Breast epithelium (tissue), 4 donors: ENCODE measurements around the gene CNTNAP5. TPM values are rescaled to one million over a fixed set of nuclear protein-coding genes. Genes with fewer than 3 reads are reported as not detected.

Experiments
- DNase-seq, 2 donors: peaks; one replicate each; pipeline ENCODE4 v3.0.0-alpha.2; 2019; ENCODE audit warnings: low spot score in 2 of 2
- H3K27ac ChIP-seq, 2 donors: fragments of 200-600 bp; sonication (generic) in 1 of 2; one replicate each; pipeline ENCODE4 v1.5.1; 2016 to 2019; ENCODE audit warnings: mild to moderate bottlenecking in 1 of 2
- H3K27me3 ChIP-seq, 2 donors: fragments of 200-600 bp; sonication (generic) in 1 of 2; one replicate each; pipeline versions ENCODE4 v1.5.1 to v1.6.0; 2017 to 2019; ENCODE audit warnings: control low read depth in 1 of 2, mild to moderate bottlenecking in 1 of 2
- H3K36me3 ChIP-seq: fragments of 200-600 bp; one replicate; pipeline ENCODE4 v1.5.1; 2019
- H3K4me1 ChIP-seq, 2 donors: fragments of 200-600 bp; sonication (generic); one replicate each; pipeline ENCODE4 v1.5.1; 2016 to 2019; ENCODE audit warnings: control low read depth in 1 of 2
- H3K4me3 ChIP-seq, 3 donors: fragments of 200-600 bp; sonication (generic); 1 replicate in 2 of 3; 2 replicates in 1 of 3; pipeline ENCODE4 v1.5.1; 2016 to 2019; ENCODE audit warnings: mild to moderate bottlenecking in 3 of 3, moderate library complexity in 2 of 3
- H3K9me3 ChIP-seq, 2 donors: fragments of 200-600 bp; sonication (generic) in 1 of 2; one replicate each; pipeline ENCODE4 v1.5.1; 2016 to 2019; ENCODE audit warnings: control low read depth in 1 of 2
- CTCF ChIP-seq, 3 donors: fragments of 450-650 bp; IDR thresholded peaks; one replicate each; pipeline ENCODE4 v1.5.1; 2016 to 2017; ENCODE audit warnings: antibody characterized with exemption in 3 of 3, mild to moderate bottlenecking in 3 of 3, moderate library complexity in 3 of 3
- POLR2A ChIP-seq: fragments of 450-650 bp; IDR thresholded peaks from one replicate; pipeline ENCODE4 v1.6.1; 2016; ENCODE audit warnings: antibody characterized with exemption, mild to moderate bottlenecking, moderate library complexity
- POLR2AphosphoS5 ChIP-seq, 3 donors: sonication (generic); formaldehyde crosslinking; IDR thresholded peaks; one replicate each; pipeline ENCODE4 v1.6.1; 2017; ENCODE audit warnings: antibody characterized with exemption in 3 of 3
- intact Hi-C: fragments of 100-400 bp; cut with DNase I; formaldehyde crosslinking; loops from one replicate; pipeline ENCODE4 v1.15.1; 2023; ENCODE audit warnings: low total_unique reads
- total RNA-seq, 3 donors: library from RNA; depleted of rRNA; stranded (reverse); fragments of >200 nt; gene quantifications; one replicate each; pipeline ENCODE4 v1.1.0, GENCODE V29; 2016

The CNTNAP5 gene
- total RNA-seq, 3 donors from 2014 or later: 0.66 TPM; not detected in 2

- intact Hi-C loops: no loop called here
These were observed 579.9 kb downstream of the CNTNAP5 start for GRCh38 chr2:124604940-124605339.

GRCh38 chr2:124607679-124608078, 582.6 kb downstream of the CNTNAP5 start:
- intact Hi-C loops: no loop called here
- Histone ChIP-seq H3K27ac (no peak overlapping the region), H3K4me3 (no peak overlapping the region), H3K4me1 (no peaks in the 10 kb centered on the region), H3K36me3 (no peaks in the 10 kb centered on the region), H3K27me3 (no peaks in the 10 kb centered on the region), H3K9me3 (no peaks in the 10 kb centered on the region)
- TF ChIP-seq POLR2AphosphoS5 (IDR thresholded peaks at IDR 0.05) (no peak), CTCF (IDR thresholded peaks at IDR 0.05) (no peak), POLR2A (no peak)
- no peak for DNase-seq

More at GRCh38 chr2:124604940-124605339, 579.9 kb downstream of the CNTNAP5 start:
- no peak overlapping the region for H3K27ac ChIP-seq
- no peaks in the 10 kb centered on the region for H3K36me3 ChIP-seq
- no peak overlapping the region for H3K4me3 ChIP-seq
- no peaks in the 10 kb centered on the region for H3K27me3 ChIP-seq
- DNase-seq: no peak
- H3K4me1 ChIP-seq: no peaks in the 10 kb centered on the region
- H3K9me3 ChIP-seq: no peaks in the 10 kb centered on the region
- TF ChIP-seq CTCF (IDR thresholded peaks at IDR 0.05) (no peak), POLR2AphosphoS5 (IDR thresholded peaks at IDR 0.05) (no peak), POLR2A (no peak)

- Histone ChIP-seq H3K36me3 (no peaks in the 10 kb centered on the region), H3K4me3 (no peak overlapping the region), H3K9me3 (no peaks in the 10 kb centered on the region), H3K27ac (no peak overlapping the region), H3K27me3 (no peaks in the 10 kb centered on the region), H3K4me1 (no peaks in the 10 kb centered on the region)
- intact Hi-C loops: no loop called here
- no peak for TF ChIP-seq CTCF (IDR thresholded peaks at IDR 0.05)
- TF ChIP-seq POLR2A: no peak
- no peak for TF ChIP-seq POLR2AphosphoS5 (IDR thresholded peaks at IDR 0.05)
- DNase-seq: no peak
These were observed 584.6 kb downstream of the CNTNAP5 start for GRCh38 chr2:124609667-124610066.

GRCh38 chr2:124610141-124610540, 585.1 kb downstream of the CNTNAP5 start:
- no peak overlapping the region for H3K27ac ChIP-seq
- no peak for DNase-seq
- no peak overlapping the region for H3K4me3 ChIP-seq
- no peaks in the 10 kb centered on the region for H3K4me1 ChIP-seq
- no peaks in the 10 kb centered on the region for H3K9me3 ChIP-seq
- TF ChIP-seq POLR2AphosphoS5 (IDR thresholded peaks at IDR 0.05): no peak
- TF ChIP-seq CTCF (IDR thresholded peaks at IDR 0.05): no peak
- no peak for TF ChIP-seq POLR2A
- H3K36me3 ChIP-seq: no peaks in the 10 kb centered on the region
- no peaks in the 10 kb centered on the region for H3K27me3 ChIP-seq
- intact Hi-C loops: no loop called here

GRCh38 chr2:124610866-124611265, 585.8 kb downstream of the CNTNAP5 start:
- no peaks in the 10 kb centered on the region for H3K4me1 ChIP-seq
- no peaks in the 10 kb centered on the region for H3K36me3 ChIP-seq
- DNase-seq: no peak
- no peaks in the 10 kb centered on the region for H3K27me3 ChIP-seq
- no peak overlapping the region for H3K4me3 ChIP-seq
- H3K9me3 ChIP-seq: no peaks in the 10 kb centered on the region
- intact Hi-C loops: no loop called here
- no peak for TF ChIP-seq POLR2A
- no peak for TF ChIP-seq CTCF (IDR thresholded peaks at IDR 0.05)
- TF ChIP-seq POLR2AphosphoS5 (IDR thresholded peaks at IDR 0.05): no peak
- H3K27ac ChIP-seq: no peak overlapping the region
